GM08714 (cell line): ENCODE measurements around the gene AKAP13.
"Not testable (repeated sequence)": the region's sequence is repeated elsewhere in the genome, so short reads cannot be mapped to it uniquely, and the experiment has no call there.

Experiments
- H3K4me3 ChIP-seq: fragments of 200-500 bp; sonication (Bioruptor generic); 2 replicates; pipeline ENCODE4 v1.5.1; 2014; ENCODE audit warnings: mild to moderate bottlenecking, low read length, inconsistent platforms
- ZNF274 ChIP-seq: IDR thresholded peaks from 2 replicates; pipeline ENCODE4 v1.6.1; 2012; ENCODE audit warnings: mild to moderate bottlenecking, low read depth, low read length

AKAP13 gene

DNA sequence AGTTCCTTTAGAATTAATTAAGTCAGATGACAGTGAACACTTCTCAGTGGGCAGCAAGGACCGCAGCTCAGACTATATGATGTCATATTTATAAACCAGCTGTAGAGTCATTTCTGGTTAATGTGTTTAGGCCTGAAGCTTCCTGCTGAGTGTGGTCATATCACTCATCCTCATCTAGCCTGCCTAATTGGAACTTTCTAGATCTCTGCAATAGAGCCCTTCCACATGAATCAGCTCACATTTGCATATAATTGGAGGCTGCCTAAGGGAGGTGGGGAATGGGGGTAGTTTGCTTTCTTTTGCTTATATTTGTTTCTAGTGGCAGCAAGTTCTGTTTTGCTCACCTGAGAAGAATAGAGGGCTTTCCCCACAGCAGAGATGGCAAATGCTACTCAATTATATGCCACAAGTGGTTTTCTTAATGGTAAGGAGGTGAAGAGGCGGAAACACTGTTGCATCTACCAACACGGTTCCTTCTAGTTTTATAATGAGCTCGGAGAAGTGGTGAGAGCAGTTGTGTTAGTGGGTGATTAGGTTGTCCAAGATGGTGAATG is 266.2 kb downstream of the AKAP13 start:
- no peak overlapping the region for H3K4me3 ChIP-seq
- no peak for TF ChIP-seq ZNF274

DNA sequence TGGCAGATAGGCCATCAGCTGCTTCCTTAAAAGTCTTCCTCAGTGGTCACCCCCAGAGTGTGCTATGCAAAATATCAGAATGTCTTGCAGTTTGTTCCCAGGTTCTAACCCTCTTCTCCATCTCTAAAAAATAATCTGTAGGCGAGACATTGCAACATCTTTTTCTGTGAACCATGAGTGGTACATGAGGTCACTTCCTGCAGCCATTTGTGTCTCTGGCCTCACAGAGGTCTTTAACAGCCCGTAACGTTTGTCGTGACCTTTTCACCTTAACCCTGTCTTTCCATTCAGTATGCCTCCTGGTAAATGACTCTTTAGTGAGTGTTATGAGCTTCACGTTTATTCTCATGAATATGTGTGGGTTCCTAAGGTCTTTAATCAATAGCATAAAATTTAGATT is 269.0 kb downstream of the AKAP13 start:
- TF ChIP-seq ZNF274: no peak
- H3K4me3 ChIP-seq: no peak overlapping the region

DNA sequence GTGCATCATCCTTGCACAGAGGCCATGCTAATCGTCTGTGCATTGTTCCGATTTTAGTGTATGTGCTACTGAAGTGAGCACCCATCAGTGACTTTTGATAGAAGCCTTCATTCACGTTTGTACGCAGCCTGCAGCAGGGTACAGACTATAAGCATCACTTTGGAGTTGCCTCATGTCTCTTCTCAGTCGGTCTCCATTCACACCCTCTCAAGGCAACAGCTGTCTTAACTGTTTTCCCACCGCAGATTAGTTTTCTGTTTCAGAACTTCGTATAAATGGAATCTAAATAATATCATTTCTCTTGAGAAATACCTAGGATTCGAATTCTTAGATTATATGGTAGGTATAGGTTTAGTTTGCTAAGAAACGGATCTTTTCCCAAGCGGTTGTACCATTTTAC is 271.1 kb downstream of the AKAP13 start:
- TF ChIP-seq ZNF274: no peak
- no peak overlapping the region for H3K4me3 ChIP-seq

DNA sequence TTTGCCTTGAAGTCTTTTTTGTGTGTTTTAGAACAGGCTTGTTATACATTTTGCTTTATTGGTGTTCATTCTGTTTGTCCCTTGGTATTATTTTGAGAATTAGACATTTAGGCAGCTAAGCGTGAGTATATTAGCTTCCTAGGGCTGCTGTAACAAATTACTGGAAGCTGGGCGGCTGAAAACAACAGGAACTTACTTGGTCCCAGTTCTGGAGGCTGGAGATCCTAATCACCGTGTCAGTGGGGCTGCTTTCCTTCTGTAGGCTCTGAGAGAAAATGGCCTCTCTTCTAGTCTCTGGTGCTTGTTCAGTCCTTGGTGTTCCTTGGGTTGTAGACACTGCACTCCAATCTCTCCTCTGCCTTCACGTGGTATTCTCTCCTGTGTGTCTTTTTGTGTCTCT is 272.1 kb downstream of the AKAP13 start:
- H3K4me3 ChIP-seq: no peak overlapping the region
- no peak for TF ChIP-seq ZNF274

DNA sequence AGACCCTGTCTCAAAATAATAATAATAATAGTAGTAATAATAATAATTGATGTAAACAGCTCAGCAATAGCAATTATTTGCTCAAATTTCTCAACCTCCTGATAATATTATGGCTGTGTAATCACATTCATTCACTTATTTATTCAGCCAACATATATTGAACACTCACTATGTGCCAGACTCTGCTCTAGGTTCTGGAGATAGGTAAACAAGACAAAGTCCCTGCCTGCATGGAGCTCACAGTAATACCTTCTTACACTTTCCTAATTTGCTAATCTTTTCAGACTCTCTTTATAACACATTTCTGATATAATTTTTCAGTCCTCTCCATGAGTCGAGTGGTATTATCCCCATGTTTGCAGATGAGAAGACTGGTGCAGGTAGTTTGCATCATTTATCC is 276.7 kb downstream of the AKAP13 start:
- H3K4me3 ChIP-seq: no peak overlapping the region
- TF ChIP-seq ZNF274: no peak

DNA sequence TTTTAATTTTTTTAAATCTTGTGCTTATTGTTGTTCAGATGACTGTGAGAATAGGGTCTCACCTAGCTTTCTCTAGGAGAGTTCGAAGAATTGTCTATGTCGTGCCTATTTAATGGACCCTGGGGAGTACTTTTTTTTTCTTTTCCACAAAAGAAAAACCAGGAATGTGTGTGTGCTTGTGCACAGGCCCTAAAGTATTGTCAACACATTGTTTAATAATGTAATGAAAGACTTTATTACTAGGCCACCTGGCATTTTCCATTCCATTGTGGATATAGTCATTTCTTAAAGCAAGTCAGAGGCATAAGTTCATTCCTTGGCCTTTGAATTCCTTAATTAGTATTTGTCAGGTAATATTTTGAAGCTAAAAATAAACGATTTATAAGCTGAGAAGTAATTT is 278.4 kb downstream of the AKAP13 start:
- TF ChIP-seq ZNF274: no peak

DNA sequence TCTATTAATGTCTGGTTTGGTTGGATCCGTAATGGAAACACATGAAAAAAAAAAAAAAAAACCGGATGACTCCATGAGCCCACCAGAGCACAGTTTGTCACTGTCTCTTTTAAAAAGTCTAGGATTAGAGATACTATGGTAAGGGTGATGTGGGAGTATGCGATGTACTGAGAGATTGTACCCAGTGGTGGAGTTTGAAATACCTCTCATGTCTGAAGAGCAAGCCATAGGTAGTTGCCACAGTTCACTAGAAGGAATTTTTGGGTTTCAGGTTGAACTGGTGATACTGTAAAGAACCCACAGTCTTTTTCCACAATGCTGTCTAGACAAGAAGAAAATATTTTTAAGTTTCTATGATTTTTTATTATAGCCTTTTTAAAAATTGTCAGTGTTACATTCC is 281.5 kb downstream of the AKAP13 start:
- no peak for TF ChIP-seq ZNF274
- H3K4me3 ChIP-seq: no peak overlapping the region

More for the DNA sequence above, 278.4 kb downstream of the AKAP13 start:
- no peak overlapping the region for H3K4me3 ChIP-seq

DNA sequence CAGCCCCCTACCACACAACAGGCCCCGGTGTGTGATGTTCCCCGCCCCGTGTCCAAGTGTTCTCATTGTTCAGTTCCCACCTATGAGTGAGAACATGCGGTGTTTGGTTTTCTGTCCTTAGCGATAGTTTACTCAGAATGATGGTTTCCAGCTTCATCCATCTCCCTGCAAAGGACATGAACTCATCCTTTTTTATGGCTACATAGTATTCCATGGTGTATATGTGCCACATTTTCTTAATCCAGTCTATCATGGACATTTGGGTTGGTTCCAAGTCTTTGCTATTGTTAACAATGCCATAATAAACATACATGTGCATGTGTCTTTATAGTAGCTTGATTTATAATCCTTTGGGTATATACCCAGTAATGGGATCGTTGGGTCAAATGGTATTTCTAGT is 285.3 kb downstream of the AKAP13 start:
- H3K4me3 ChIP-seq: not testable (repeated sequence)

DNA sequence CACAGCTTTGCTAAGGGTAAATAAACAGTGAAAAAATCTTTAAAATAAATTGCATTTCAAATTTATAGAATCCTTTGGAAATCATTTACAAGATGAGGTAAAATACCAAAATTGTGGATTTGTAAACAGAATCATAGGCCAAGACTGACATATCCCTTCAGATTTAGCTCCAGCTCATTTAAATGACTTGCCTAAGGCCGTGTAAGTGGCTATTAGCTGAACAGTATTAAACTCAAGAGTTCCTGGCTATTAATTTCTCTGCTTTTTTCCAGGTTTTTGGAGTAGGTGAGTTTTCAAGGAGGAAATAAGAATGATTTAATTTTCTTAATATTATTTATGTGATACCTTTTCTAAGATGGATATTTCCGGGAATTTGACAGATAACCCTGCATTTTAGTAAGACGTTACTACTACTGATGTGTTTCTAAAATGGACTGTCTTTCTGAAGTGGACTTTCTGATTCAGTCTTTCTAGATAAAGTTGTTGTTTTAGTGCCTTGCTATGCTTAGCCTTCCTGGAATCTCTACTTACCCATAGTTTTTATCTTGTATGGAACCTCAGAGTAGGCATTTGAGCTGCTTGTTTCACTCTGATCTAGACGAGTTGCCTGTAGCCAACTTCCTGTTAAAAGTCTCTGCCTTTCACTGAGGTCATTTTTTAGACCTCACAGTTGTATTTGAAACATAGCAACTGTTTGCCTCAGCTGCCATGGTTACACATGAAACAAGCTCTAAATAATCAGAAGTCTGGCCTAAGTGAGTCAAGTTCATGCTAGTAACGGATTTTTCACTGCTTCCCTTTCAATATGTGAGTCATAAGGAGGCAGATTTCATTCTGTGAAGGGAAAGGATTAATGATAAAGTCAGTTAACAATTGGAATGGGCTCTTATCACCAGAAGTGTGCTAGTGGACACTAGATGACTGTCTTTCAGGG is 287.4 kb downstream of the AKAP13 start:
- H3K4me3 ChIP-seq: no peak overlapping the region
- TF ChIP-seq ZNF274: no peak

DNA sequence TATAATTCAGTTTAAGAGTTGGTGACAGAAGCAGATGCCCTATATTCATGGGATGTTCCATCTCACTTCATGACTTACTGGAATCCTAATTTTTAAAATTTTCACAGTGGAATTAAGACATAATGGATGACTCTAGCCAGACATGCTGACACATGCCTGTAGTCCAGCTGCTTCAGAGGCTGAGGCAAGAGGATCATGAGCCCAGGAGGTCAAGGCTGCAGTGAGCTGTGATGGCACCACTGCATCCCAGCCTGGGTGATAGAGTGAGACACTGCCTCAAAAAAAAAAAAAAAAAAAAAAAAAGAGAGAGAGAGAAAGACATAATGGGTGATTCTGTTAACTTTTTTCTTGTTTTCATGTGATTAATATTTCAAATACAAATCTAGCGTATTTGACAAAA is 290.8 kb downstream of the AKAP13 start:
- H3K4me3 ChIP-seq: no peak overlapping the region
- no peak for TF ChIP-seq ZNF274

DNA sequence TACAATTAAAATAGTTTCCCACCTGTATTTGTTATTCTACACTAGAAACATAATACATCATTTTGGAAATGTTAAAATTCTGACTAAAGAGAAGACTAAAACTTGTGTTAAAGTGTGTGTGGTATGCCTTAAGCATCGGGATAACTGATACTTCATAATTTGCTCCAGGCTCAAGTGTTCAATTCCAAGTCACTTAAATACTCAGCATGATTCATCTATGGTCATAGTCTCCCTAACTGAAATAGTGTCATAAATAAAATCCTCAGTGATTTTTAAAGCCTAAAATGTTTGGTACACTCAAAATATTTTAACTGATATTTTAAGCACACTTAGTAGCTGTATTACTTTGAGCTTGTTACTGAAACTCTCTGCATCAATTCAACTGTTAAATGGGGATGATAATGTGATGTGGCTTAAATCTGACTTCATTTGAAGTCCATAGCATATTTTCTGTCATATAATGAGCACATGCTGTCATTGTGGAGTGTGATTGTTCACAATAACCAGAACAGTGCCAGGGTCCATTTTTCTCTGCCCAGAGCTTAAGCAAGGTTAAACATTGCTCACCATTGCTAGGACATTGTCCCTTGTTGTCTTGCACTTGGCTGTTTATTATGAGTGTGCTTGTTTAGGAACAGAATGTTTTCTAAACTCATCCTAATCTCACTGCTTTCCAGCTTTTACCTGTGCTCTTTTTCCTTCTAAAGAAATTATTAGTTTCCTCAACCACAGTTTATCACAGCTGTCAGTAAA is 292.1 kb downstream of the AKAP13 start:
- no peak for TF ChIP-seq ZNF274
- no peak overlapping the region for H3K4me3 ChIP-seq

DNA sequence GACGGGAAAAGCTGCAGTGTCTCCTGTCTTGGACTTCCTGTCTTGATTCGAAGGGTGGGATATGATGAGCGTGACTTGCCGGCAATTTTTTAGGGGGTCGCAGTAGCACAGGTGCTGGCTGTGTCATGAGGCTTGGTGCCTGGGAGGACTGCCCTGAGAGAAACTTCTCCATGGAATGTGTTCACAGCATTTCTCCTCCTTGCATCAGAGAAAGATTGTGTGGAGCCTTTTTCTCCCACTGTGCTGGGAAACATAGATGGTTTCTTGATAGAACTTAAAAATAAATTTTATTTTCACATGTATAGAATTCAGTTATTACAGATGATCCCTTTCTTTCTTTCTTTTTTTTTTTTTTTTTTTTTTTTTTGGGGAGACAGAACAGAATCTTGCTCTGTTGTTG is 292.9 kb downstream of the AKAP13 start:
- TF ChIP-seq ZNF274: no peak
- no peak overlapping the region for H3K4me3 ChIP-seq

DNA sequence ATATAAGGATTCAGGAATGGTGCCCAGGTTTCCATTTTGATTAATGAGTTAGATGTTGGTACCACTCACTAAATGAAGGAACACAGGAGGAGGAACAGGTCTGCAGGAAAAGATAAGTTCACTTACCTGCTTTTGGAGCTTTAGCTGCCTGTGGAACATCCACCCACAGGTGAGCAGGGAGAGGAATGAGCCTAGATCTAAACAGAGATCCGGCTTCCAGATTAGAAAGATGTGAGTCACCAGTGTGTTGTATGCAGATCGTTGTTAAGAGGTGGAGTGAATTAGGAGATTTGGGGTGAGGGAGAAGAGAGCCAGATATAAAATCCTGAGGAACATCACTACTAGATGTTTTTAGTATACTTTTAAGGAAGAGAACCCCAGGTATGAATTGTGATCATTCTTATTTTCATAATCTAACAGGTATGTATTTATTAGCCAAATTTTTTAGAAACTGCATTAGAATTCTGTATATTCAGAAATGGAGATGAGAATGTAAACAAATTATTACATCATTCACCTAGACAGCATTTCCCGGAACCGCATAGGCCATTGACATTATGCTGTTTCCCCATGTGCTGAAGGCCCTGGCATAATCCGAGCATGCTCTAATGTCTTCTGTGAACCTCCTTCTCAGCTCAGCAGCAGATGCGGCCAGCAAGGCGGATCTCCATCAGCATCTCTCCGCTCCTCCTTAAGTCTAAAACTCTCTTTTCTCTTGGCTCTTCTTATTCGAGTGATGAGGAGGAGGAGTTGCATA is 296.1 kb downstream of the AKAP13 start:
- no peak overlapping the region for H3K4me3 ChIP-seq
- no peak for TF ChIP-seq ZNF274

DNA sequence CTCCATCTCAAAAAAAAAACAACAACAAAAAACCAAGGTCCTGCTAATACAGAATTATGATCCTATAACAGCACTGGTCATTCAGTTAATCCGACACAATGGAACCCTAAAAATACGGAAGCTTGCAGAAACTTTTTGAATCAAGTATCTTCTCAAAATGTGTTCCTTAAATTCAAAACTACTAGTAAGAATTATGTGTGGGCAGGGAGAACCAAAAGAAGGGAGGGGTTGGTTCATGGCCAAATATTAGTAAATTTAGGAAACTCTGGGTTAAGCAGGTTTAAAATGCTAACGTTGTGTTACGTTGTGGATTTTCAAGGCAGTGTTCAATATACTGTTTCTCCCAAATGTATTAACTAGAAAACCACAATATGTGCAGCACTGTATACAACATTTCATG is 298.8 kb downstream of the AKAP13 start:
- no peak overlapping the region for H3K4me3 ChIP-seq
- TF ChIP-seq ZNF274: no peak

DNA sequence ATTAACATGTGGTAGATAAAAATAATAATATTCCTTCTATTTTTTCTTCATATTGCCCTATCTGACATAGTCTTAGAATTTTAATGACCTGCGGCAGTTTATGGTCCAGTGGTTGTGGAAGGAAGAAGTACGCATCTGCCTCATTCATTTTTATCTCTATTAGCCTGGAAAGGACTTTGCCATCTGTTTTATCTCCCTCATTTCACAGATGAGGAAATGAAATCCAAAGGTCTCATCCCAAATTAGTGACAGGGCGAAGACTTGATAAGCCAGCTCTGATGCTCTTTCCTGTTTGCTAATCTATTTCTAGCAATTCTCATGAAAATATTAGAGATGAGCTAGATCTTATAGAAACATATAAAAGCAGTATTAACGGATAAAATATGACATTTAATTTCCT is 301.0 kb downstream of the AKAP13 start:
- no peak overlapping the region for H3K4me3 ChIP-seq
- TF ChIP-seq ZNF274: no peak
